Endothelial cell of umbilical vein (primary cell): ENCODE data around the gene ABCD1.

ENCODE experiments used
- GATA2 ChIP-seq: IDR thresholded peaks from 2 replicates; pipeline ENCODE4 v1.7.0; 2011; ENCODE audit warnings: low read depth, mild to moderate bottlenecking, moderate library complexity, mixed read lengths, low read length; ENCODE audit not compliant: insufficient read length, insufficient read depth
- JUN ChIP-seq: IDR thresholded peaks from 2 replicates; pipeline ENCODE4 v1.6.1; 2011; ENCODE audit warnings: borderline replicate concordance, low read depth; ENCODE audit not compliant: insufficient read length, insufficient read depth
- POLR2A ChIP-seq: IDR thresholded peaks from 2 replicates; pipeline ENCODE4 v1.6.1; 2012; ENCODE audit warnings: low read depth, mild to moderate bottlenecking, control low read depth, low read length
- POLR2AphosphoS5 ChIP-seq: IDR thresholded peaks from 2 replicates; pipeline ENCODE4 v1.6.1; 2012; ENCODE audit warnings: low read depth, mild to moderate bottlenecking, control low read depth, low read length, moderate library complexity; ENCODE audit not compliant: insufficient read depth
- TF ChIP-seq, protein P1 (sequence below), 2 donors: IDR thresholded peaks; 1 replicate in 1 of 2; 2 replicates in 1 of 2; pipeline ENCODE4 v1.5.1; 2011; ENCODE audit warnings: low read length in 2 of 2, mild to moderate bottlenecking in 2 of 2, moderate library complexity in 2 of 2, control low read depth in 1 of 2, inconsistent platforms in 1 of 2, low read depth in 1 of 2; ENCODE audit not compliant: insufficient read depth in 1 of 2; ENCODE audit errors: extremely low read depth in 1 of 2

GRCh38 chrX:153719238-153719637 is 5.4 kb upstream of the ABCD1 start:
- TF ChIP-seq POLR2AphosphoS5: no peak
- no peak for TF ChIP-seq JUN
- TF ChIP-seq, protein P1, sequence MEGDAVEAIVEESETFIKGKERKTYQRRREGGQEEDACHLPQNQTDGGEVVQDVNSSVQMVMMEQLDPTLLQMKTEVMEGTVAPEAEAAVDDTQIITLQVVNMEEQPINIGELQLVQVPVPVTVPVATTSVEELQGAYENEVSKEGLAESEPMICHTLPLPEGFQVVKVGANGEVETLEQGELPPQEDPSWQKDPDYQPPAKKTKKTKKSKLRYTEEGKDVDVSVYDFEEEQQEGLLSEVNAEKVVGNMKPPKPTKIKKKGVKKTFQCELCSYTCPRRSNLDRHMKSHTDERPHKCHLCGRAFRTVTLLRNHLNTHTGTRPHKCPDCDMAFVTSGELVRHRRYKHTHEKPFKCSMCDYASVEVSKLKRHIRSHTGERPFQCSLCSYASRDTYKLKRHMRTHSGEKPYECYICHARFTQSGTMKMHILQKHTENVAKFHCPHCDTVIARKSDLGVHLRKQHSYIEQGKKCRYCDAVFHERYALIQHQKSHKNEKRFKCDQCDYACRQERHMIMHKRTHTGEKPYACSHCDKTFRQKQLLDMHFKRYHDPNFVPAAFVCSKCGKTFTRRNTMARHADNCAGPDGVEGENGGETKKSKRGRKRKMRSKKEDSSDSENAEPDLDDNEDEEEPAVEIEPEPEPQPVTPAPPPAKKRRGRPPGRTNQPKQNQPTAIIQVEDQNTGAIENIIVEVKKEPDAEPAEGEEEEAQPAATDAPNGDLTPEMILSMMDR (IDR thresholded peaks at IDR 0.05; ENCODE audit: extremely low read depth in 1 of 2, insufficient read depth in 1 of 2, low read depth in 1 of 2, low read length in 2 of 2): no peak
- no peak for TF ChIP-seq GATA2
- TF ChIP-seq POLR2A: no peak
